T-helper 1 cell treated with Interleukin-12 subunit alpha and Interleukin-12 subunit beta and Interleukin-4 antibody, amounts not matched to agents 30 ng/mL and 1 ng/mL, for 36 hours (primary cell): Measurements from ENCODE around the gene DHRSX. TPM values are rescaled to one million over a fixed set of nuclear protein-coding genes. Genes with fewer than 3 reads are reported as not detected.
"Not testable (repeated sequence)": the region's sequence is repeated elsewhere in the genome, so short reads cannot be mapped to it uniquely, and the experiment has no call there.

Experiments used
- intact Hi-C: fragments of 100-400 bp; cut with micrococcal nuclease; formaldehyde crosslinking; loops from one replicate; pipeline ENCODE4 v1.15.1; 2024
- total RNA-seq: library from RNA; stranded (reverse); gene quantifications from 2 replicates; pipeline ENCODE4 v1.2.3, GENCODE V29; 2022

The DHRSX gene
- total RNA-seq, 1 donor from 2014 or later, result 20.0 TPM

DNA sequence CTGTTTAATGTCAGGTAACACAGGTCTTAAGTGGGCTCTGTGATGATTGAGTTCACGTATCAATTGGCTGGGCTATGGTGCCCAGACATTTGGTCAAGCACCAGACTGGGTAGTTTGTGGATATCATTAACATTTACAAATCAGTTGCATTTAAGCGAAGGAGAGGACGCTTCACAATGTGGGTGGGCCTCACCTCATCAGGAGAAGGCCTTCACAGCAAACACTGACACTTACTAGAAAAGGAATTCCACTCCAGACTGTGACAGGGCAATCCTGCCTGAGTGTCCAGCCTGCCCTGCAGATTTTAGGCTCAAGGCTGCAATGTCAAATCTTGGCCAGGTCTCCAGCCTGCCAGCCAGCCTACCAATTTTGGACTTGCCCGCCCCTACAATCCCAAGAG lies 270.3 kb downstream of the DHRSX start:
- intact Hi-C loops, result no loop called here

DNA sequence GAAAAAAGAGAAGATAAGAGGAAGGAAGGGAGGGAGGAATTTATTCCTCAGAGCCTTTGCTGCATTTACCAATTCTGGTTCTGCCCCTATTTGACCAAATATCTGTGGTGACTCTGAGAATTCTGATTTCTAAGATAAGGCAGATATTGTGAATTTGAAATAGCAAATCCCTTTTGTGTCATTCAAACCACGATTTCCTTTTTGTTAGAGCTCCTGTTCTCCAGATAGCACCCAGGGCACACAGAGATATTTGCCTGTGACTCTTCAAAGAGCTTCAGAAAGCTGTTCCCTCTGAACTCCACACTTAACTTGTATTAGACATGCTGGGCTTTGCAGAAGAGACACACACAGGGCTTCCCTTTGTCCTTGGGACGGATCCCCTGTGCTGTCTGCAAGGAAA lies 272.2 kb downstream of the DHRSX start:
- intact Hi-C loops, result no loop called here

DNA sequence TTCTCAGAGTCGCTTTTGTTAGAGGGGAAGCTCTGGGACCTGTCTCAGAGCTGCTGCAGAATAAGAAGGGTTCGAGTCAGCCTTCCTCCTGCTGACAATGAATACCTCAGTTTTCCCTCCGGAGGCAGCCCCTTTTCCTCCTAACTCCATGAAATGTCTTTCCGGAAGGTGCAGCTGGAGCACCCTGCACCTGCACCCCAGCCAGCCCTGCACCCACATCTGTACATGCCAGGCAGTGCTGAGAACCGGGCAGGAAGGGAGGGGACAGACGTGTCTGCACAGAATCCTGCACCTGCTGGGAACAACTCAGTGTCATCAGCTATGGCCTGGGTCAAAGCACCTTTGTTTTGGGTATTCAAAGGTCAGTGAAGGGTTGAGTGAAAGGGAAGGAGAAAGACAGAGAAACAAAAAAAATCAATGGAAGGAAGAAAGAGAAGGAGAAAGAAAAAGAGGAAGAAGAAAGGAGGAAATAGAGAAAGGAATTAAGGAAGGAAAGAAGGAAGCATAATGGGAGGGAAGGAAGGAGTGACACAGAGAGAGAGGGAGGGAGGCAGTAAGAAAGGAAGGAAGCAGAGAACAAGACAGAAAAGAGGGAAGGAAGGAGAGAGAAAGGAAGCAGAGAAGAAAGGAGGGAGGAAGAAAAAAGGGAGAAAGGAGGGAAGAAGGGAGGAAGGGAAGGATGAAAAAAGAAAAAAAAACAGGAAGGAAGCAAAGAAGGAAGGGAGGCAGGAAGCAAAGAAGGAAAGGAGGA lies 273.7 kb downstream of the DHRSX start:
- intact Hi-C loops, result no loop called here

DNA sequence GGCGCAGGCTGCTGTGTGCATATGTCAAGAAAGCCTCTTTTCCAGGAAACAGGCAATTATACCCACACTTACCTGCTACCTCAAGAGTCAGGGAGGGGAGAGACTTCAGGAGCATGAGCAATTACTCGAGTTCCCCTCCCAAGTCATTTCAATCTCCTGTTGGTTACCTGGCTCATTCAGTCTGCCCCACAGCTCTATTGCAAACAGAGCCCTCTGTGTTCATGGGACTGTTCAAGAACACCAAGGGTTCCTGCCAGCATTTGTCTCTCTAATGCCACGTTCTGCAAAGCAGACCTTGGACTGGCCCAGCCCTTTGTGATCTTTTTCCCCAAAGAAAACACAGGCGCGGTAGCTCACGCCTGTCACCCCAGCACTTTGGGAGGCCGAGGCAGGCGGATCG lies 274.6 kb downstream of the DHRSX start:
- intact Hi-C loops, result no loop called here

DNA sequence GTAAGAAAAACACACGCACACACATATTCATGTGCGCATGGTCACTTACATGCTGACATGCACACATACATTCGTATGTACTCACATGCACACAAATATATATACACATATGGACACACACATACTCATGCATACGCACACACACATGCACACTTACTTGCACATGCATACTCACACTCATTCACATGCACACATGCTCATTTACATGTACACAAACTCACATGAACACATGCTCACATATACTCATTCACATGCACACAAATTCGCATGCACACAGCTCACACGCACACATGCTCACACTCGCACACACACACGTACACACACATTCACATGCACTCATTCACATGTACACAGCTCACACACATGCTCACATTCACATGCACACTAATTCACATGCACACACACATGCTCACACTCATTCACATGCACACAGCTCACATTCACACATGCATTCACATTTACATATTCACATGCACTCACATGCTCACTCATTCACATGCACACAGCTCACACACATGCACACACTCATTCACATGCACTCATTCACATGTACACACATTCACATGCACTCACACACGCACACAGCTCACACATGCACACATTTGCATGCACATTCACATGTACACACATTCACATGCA lies 276.1 kb downstream of the DHRSX start:
- intact Hi-C loops, result no loop called here

DNA sequence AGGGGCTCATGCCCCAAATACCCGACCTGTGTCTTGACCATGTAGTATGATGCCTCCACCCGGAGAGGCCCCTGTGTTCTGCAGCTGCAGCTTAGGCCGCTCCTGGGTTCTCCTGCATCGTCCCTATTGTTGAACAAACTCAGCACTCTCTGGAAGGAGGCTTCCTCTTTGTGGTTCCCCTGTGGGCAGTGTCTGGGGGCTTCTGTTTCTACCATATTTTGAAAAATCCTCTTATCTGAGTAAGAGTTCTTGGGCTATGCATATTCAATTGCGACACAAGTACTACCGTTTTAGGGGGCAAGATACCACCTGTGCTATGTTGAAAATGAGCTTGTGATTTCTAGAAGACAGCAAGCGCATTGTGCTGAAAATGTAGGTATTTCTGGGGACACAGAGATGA lies 276.6 kb downstream of the DHRSX start:
- intact Hi-C loops, result no loop called here

DNA sequence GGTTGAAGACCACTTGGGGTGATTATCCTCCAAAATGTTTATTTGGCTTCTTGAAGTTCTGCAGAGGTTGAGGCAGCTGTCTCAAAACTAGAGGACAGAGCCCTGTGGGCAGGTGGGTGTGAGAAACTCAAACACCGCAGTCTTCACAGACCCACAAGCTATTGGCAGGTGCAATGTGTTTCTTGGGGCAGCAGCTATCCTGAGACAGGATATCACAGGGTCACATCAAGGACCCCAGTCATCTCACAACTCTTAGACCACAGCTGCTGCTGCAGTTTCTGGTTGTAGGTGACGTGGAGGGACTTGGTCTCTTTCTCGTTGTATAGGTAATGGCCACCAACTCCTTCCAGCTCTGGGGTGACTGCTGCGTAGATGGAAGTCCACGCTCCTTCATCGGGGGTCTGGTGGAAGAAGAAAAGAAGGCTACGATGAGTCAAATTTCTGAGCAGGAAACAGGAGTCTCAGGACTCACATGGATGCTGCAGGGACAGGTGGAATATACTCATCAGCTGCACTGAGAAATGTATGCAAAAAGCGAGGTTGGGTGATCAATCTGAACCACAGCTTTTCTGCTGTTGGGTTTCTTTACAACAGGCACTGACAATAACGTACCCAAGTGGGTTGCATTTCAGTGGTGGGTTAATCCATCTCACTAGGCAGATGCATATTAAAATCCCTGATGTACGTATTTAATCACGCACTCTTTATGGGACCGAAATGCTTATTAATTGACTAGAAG lies 279.8 kb downstream of the DHRSX start:
- intact Hi-C loops, result no loop called here

DNA sequence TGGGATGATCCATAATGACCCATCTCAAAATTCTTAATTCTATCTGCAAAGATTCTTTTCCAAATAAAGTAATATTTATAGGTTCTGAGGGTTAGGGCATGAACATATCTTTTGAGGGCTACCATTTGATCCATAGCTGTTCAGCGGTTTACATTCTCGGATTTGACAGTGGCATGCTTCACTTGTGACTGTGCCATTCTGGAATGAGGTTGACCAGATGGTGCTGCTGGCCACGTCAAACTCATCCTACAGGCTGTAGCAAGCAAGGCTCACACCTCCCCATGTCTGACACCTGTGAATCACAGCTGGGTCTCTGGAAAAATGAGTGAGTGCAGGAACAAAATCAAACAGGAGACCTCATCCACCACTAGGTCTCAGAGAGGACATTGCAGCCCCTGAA lies 280.5 kb downstream of the DHRSX start:
- intact Hi-C loops, result no loop called here

DNA sequence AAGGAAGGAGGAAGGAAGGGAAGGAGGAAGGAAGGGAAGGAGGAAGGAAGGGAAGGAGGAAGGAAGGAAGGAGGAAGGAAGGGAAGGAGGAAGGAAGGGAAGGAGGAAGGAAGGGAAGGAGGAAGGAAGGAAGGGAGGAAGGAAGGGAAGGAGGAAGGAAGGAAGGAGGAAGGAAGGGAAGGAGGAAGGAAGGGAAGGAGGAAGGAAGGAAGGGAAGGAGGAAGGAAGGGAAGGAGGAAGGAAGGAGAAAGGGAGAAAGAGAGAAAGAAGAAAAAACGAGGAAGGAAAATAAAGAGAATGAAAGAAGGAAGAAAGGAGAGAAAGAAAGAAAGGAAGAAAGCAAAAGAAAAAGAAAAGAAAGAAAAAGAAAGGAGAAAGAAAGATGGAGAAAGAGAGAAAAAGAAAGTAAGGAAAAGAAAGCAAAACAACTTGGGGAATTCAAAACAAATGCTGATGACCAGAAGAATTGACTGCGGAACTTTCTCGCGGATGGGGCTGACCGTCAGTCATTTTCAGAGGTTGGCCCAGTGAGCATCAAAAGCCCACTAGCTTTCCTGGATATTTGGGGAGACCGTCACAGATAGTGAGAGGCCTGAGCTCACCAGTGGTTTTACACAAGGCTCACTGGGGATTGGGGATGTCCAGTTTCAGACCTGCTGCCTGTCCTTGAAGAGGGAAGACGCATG lies 286.5 kb downstream of the DHRSX start:
- intact Hi-C loops, result not testable (repeated sequence)

DNA sequence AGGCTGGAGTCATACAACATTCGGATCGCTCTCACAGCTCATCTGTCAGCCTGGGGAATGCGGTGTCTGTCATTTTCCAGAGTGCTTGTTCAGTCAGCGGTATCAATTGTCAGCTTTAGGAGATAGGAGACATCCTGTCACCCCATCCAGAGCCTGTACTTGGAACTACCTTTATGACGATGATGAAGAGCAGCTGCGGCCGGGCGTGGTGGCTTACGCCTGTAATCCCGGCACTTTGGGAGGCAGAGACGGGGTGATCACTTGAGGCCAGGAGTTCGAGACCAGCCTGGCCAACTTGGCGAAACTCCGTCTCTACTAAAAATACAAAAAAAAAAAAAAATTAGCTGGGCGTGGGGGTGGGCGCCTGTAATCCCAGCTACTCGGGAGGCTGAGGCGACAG lies 289.1 kb downstream of the DHRSX start:
- intact Hi-C loops, result not testable (repeated sequence)

DNA sequence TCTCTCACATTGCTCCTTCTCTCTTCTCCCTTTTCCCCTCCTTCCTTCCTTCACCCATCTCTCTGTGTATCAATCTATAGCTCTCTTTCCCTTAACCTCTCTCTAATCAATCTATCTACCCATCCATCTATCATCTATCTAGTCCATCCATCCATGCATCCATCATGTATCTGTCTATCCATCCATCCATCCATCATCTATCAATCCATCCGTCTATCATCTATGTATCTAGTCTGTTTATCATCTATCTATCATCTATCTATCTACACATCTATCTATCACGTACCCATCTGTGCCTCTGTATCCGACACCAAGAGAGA lies 307.5 kb downstream of the DHRSX start:
- intact Hi-C loops, result no loop called here

DNA sequence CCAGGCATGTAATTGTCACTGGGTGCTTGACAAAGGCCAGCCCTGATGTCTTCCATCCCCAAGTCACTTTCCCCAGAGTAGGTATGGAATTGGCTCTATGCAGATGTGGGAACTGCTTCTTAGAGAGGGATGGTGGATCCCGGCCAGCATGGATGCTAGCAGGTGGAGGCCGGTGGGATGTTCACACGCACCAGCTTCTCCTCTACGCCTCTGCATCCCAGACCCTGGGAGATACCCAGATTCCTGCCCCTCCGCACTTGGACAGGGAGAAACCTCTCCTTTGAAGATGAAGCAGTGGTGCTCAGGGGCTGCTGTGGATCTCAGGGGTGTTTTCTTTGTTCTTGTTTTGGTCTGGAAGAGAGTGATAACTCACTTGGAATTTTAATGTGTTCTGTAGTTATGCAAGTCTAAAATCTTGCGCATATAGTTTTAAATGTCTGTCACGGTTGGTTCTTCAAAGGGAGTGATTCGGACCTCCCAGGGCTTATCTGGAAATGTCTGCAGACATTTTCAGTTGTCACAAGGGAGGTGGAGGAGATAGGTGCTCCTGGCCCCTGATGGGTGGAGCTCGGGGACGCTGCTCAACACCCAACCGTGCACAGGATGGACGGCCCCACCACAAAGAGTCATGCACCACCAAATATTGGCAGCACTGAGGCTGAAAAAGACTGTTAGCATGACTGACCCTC lies 308.0 kb downstream of the DHRSX start:
- intact Hi-C loops, result no loop called here

DNA sequence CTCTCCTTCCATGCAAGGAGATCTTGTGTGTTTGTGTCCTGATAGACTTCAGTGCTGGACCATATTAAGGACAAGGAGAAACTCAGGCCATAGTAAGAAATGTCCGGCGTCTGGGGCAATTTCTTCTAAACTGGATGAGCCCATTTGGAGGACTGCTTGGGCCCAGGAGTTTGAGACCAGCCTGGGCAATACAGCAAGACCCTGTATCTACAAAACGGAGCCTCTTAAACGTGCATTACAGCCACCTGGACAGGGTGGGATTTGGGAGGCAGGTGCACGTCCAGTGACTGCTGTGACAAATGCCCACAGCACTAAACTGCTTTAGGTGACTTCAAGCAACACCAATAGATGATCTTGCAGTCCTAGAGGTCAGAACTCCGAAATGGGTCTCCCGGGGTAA lies 311.9 kb downstream of the DHRSX start:
- intact Hi-C loops, result no loop called here

DNA sequence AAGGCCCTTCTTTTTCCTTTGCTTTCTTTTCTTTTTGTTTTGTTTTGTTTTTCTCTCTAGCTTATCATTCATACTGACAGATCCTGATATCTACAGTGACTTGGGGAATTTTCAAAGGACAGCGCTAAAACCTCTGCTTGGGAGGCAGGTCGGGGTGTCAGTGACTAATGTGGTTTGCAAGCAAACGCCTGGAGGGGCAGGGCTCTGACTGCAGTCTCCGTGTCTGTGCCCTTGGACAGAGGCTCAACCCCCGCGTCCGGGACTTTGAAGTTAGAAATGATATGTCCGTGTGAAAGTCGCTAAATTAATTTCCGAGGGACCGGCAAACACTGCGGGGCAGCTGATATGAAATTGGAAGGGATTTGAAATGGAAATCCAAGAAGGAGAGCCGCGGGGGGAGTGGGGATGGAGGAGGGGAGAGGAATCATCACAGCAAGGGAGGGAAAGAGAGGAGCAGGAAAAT lies 312.4 kb downstream of the DHRSX start:
- intact Hi-C loops, result no loop called here

DNA sequence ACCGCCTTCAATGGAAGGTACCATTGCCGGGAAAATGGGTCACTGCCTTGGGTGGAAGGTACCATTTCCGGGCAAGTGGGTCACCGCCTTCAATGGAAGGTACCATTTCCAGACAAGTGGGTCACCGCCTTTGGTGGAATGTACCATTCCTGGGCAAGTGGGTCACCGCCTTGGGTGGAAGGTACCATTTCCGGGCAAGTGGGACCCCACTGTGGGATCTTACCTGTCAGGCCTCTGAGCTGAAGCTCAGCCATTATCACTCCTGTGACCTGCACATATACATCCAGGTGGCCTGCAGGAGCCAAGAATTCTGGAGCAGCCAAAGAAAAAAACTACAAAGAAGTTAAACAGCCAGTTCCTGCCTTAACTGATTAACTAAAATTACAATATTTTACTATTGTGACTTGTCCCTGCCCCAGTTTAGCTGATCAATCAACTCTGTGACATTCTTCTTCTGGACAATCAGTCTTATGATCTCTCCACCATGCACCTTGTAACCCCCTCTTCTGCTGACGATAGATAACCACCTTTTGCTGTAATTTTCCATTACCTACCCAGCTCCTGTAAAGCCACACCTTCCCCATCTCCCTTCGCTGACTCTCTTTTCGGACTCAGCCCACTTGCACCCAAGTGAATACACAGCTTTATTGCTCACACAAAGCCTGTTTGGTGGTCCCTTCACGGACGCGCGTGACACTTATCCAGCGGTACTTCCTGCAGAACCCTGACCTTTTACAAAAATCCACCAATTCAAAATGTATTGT lies 313.2 kb downstream of the DHRSX start:
- intact Hi-C loops, result no loop called here

DNA sequence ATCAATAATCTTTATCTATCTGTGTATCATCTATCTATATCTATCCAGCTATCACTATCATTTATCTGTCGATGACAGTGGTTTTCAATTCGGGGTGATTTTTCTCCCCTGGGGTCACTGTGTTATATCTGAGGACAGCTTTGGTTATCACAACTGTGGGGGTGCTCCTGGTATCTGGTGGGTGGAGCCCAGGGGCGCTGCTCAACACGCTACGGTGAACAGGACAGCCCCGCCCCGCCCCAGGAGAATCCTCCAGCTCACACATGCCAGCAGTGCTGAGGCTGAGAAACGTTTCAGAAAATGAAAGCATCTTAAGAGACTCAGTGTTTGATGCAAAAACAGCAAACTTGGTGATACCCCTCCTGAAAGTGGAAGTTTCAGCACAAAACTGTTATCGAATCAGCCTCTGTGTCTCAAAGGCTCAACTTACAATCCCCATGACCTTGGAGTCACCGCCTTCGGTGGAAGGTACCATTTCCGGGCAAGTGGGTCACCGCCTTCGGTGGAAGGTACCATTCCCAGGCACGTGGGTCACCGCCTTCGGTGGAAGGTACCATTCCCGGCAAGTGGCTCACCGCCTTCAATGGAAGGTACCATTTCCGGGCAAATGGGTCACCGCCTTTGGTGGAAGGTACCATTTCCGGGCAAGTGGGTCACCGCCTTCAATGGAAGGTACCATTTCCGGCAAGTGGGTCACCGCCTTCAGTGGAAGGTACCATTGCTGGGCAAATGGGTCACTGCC lies 315.3 kb downstream of the DHRSX start:
- intact Hi-C loops, result no loop called here

DNA sequence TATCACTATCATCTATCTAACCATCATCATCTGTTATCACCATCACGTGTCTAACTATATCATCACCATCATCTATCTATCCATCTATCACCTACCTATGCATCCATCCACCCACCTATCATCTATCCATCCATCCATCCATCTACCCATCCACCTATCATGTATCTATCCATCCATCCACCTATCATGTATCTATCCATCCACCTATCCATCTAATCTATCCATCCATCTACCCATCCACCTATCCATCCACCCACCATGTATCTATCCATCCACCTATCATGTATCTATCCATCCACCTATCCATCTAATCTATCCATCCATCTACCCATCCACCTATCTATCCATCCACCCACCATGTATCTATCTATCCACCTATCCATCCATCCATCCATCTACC lies 316.7 kb downstream of the DHRSX start:
- intact Hi-C loops, result no loop called here

DNA sequence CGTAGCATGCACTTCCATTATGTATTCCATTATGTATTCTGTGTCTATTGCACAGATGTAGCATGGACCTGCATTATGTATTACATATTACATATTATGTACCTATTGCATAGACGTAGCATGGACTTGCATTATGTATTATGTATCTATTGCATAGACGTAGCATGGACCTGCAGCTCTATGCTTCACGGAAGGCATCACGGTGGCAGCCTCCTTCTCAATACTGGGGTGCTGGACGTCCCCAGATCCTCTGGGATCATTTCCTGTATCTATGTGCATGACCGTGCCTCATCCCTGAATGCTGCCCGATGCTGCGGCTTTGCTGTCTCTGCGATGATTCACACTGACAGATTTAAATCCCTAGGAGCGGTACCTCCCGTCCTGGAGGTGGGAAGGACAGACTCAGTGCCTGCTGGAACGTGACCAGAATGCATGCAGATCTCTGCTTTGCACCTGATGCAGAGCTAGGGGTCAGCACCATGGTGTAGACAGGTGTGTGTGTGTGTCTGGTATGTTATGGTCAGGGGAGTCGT lies 317.5 kb downstream of the DHRSX start:
- intact Hi-C loops, result no loop called here

DNA sequence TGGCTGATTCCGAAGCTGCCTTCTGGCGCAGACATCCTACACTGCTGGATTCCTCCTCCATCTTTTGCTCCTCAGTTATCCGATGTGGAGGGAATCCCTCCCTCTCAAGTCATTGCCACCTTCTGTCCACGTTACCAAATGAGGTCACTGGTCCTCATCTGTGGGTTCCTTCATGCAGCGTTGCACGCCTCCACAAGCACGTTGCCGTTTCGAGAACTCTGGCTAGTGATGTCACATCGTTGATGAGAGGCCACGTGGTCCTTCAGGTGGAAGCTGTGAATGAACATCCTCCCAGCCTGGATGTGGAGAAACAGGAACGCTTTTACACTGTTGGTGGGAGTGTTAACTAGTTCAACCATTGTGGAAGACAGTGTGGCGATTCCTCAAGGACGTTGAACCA lies 323.2 kb downstream of the DHRSX start:
- intact Hi-C loops, result no loop called here

DNA sequence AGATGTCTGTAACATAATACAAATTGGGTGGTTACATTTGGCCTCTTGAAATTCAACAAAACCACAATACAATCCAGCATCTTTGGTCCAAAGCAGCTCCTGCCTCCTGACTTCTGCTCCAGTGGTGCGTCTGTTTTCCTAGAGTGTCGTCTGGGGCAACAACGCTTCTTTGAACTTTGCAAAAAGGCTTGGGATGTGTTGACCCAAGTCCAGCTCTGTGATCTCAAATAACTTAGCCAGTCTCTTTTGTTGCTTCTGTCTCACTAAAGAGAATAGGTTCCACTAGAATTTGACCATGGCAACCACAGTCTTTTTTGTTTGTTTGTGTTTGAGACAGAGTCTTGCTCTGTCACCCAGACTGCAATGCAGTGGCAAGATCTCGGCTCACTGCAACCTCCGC lies 324.0 kb downstream of the DHRSX start:
- intact Hi-C loops, result no loop called here
